H1 (cell line): Measurements from ENCODE around the gene LMTK2. TPM values are rescaled to one million over a fixed set of nuclear protein-coding genes. Genes with fewer than 3 reads are reported as not detected.

Source experiments
- BCL11A ChIP-seq, 2 experiments: IDR thresholded peaks; one replicate each; pipeline ENCODE4 v1.6.1; 2011; ENCODE audit warnings: low read depth in 2 of 2, low read length in 2 of 2, mild to moderate bottlenecking in 2 of 2
- EGR1 ChIP-seq: IDR thresholded peaks from 2 replicates; pipeline ENCODE4 v1.6.1; 2011; ENCODE audit warnings: low read depth, low read length, borderline replicate concordance
- HDAC2 ChIP-seq, 2 experiments: fragments of 300-600 bp in 1 of 2; sonication (generic) in 1 of 2; IDR thresholded peaks; 2 replicates each; pipeline ENCODE4 v1.6.1; 2011 to 2012; ENCODE audit warnings: low read depth in 2 of 2, low read length in 2 of 2, mild to moderate bottlenecking in 2 of 2, moderate library complexity in 2 of 2, borderline replicate concordance in 1 of 2, inconsistent platforms in 1 of 2
- HDAC6 ChIP-seq: IDR thresholded peaks from one replicate; pipeline ENCODE4 v1.7.1; 2012; ENCODE audit warnings: low read depth, mild to moderate bottlenecking, inconsistent platforms, low read length, moderate library complexity
- POLR2AphosphoS5 ChIP-seq: IDR thresholded peaks from 2 replicates; pipeline ENCODE4 v1.6.1; 2011; ENCODE audit warnings: low read depth, low read length
- RNF2 ChIP-seq: fragments of 200-900, 300-1000 bp; sonication (generic); IDR thresholded peaks from 2 replicates; pipeline ENCODE4 v1.7.1; 2016; ENCODE audit warnings: borderline replicate concordance, low read depth, mild to moderate bottlenecking, antibody characterized with exemption, low read length; ENCODE audit not compliant: poor library complexity, severe bottlenecking; ENCODE audit errors: missing control alignments
- polyA plus RNA-seq, 7 experiments: library from polyadenylated mRNA; depleted of rRNA in 3 of 7; stranded (reverse) in 5 of 7; unstranded in 2 of 7; fragments of >200 nt in 5 of 7; fragments of 200-250 nt in 2 of 7; gene quantifications; 1 replicate in 5 of 7; 2 replicates in 1 of 7; 4 replicates in 1 of 7; pipeline versions ENCODE4 v1.2.1 to v1.2.3, GENCODE V29; 2011 to 2013; ENCODE audit warnings: missing spikeins in 2 of 7, mixed read lengths in 2 of 7
- total RNA-seq: library from RNA; stranded (reverse); fragmentation: NEBNext Ultra II Directional; extraction: Animal tissue kit (Norgen Biotek cat#: 25700); gene quantifications from 2 replicates; pipeline ENCODE4 v1.2.1, GENCODE V29; 2021
- TF ChIP-seq, protein P1 (sequence below): fragments of 300-600 bp; sonication (generic); IDR thresholded peaks from 2 replicates; pipeline ENCODE4 v1.7.1; 2012; ENCODE audit warnings: low read length, moderate library complexity, mild to moderate bottlenecking, inconsistent platforms; ENCODE audit not compliant: insufficient replicate concordance
- TF ChIP-seq, protein P2 (sequence below): IDR thresholded peaks from 2 replicates; pipeline ENCODE4 v1.6.1; 2011; ENCODE audit warnings: low read depth, mild to moderate bottlenecking, low read length; ENCODE audit not compliant: insufficient read depth
- TF ChIP-seq, protein P3 (sequence below): IDR thresholded peaks from 2 replicates; pipeline ENCODE4 v1.6.1; 2011; ENCODE audit warnings: low read length, improper control_type of control experiment

LMTK2 gene
- total and polyA plus RNA-seq, 2 of the 8 experiments (the other 6 are each of a cell fraction or from before 2014, with no cell fraction given): 9.7 to 30.7 TPM

DNA sequence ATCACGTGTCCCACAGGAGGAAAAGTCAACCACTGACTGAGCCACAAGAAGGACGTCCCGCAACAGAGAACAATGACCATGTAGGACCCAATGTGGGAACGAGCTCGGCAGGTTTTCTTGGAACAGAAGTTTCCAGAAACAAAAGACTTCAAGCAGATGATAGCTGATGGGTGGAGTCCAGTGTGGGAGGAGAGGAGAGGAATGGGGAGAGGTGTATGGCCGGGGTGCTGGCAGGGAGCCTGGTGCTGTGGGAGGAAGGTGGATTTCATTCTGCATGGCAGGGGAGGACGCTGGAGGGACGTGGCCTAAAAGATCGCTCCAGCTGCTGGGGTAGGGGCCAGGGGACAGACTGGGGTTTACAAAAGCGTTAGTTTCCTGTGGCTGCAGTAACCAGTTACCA lies 48.5 kb upstream of the LMTK2 start (continued):
- TF ChIP-seq, protein P1, sequence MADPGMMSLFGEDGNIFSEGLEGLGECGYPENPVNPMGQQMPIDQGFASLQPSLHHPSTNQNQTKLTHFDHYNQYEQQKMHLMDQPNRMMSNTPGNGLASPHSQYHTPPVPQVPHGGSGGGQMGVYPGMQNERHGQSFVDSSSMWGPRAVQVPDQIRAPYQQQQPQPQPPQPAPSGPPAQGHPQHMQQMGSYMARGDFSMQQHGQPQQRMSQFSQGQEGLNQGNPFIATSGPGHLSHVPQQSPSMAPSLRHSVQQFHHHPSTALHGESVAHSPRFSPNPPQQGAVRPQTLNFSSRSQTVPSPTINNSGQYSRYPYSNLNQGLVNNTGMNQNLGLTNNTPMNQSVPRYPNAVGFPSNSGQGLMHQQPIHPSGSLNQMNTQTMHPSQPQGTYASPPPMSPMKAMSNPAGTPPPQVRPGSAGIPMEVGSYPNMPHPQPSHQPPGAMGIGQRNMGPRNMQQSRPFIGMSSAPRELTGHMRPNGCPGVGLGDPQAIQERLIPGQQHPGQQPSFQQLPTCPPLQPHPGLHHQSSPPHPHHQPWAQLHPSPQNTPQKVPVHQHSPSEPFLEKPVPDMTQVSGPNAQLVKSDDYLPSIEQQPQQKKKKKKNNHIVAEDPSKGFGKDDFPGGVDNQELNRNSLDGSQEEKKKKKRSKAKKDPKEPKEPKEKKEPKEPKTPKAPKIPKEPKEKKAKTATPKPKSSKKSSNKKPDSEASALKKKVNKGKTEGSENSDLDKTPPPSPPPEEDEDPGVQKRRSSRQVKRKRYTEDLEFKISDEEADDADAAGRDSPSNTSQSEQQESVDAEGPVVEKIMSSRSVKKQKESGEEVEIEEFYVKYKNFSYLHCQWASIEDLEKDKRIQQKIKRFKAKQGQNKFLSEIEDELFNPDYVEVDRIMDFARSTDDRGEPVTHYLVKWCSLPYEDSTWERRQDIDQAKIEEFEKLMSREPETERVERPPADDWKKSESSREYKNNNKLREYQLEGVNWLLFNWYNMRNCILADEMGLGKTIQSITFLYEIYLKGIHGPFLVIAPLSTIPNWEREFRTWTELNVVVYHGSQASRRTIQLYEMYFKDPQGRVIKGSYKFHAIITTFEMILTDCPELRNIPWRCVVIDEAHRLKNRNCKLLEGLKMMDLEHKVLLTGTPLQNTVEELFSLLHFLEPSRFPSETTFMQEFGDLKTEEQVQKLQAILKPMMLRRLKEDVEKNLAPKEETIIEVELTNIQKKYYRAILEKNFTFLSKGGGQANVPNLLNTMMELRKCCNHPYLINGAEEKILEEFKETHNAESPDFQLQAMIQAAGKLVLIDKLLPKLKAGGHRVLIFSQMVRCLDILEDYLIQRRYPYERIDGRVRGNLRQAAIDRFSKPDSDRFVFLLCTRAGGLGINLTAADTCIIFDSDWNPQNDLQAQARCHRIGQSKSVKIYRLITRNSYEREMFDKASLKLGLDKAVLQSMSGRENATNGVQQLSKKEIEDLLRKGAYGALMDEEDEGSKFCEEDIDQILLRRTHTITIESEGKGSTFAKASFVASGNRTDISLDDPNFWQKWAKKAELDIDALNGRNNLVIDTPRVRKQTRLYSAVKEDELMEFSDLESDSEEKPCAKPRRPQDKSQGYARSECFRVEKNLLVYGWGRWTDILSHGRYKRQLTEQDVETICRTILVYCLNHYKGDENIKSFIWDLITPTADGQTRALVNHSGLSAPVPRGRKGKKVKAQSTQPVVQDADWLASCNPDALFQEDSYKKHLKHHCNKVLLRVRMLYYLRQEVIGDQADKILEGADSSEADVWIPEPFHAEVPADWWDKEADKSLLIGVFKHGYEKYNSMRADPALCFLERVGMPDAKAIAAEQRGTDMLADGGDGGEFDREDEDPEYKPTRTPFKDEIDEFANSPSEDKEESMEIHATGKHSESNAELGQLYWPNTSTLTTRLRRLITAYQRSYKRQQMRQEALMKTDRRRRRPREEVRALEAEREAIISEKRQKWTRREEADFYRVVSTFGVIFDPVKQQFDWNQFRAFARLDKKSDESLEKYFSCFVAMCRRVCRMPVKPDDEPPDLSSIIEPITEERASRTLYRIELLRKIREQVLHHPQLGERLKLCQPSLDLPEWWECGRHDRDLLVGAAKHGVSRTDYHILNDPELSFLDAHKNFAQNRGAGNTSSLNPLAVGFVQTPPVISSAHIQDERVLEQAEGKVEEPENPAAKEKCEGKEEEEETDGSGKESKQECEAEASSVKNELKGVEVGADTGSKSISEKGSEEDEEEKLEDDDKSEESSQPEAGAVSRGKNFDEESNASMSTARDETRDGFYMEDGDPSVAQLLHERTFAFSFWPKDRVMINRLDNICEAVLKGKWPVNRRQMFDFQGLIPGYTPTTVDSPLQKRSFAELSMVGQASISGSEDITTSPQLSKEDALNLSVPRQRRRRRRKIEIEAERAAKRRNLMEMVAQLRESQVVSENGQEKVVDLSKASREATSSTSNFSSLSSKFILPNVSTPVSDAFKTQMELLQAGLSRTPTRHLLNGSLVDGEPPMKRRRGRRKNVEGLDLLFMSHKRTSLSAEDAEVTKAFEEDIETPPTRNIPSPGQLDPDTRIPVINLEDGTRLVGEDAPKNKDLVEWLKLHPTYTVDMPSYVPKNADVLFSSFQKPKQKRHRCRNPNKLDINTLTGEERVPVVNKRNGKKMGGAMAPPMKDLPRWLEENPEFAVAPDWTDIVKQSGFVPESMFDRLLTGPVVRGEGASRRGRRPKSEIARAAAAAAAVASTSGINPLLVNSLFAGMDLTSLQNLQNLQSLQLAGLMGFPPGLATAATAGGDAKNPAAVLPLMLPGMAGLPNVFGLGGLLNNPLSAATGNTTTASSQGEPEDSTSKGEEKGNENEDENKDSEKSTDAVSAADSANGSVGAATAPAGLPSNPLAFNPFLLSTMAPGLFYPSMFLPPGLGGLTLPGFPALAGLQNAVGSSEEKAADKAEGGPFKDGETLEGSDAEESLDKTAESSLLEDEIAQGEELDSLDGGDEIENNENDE: no peak
- no peak for TF ChIP-seq EGR1
- no peak for TF ChIP-seq POLR2AphosphoS5
- no peak for TF ChIP-seq HDAC2 (IDR thresholded peaks at IDR 0.05; ENCODE audit: borderline replicate concordance in 1 of 2, low read depth in 2 of 2, low read length in 2 of 2)
- TF ChIP-seq, protein P2, sequence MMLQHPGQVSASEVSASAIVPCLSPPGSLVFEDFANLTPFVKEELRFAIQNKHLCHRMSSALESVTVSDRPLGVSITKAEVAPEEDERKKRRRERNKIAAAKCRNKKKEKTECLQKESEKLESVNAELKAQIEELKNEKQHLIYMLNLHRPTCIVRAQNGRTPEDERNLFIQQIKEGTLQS: no peak
- TF ChIP-seq RNF2: no peak
- TF ChIP-seq, protein P3, sequence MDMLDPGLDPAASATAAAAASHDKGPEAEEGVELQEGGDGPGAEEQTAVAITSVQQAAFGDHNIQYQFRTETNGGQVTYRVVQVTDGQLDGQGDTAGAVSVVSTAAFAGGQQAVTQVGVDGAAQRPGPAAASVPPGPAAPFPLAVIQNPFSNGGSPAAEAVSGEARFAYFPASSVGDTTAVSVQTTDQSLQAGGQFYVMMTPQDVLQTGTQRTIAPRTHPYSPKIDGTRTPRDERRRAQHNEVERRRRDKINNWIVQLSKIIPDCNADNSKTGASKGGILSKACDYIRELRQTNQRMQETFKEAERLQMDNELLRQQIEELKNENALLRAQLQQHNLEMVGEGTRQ: no peak
- no peak for TF ChIP-seq HDAC6
- no peak for TF ChIP-seq BCL11A (IDR thresholded peaks at IDR 0.05; ENCODE audit: low read depth in 2 of 2, low read length in 2 of 2)
